GM19240 (cell line): ENCODE data around the gene NDRG4.

Experiments used
- DNase-seq: peaks from one replicate; pipeline ENCODE4 v3.0.0; 2011; ENCODE audit warnings: low spot score; ENCODE audit not compliant: insufficient read length

The NDRG4 gene

GRCh38 chr16:58508671-58509251 lies 8.8 kb downstream of the NDRG4 start:
- no peak for DNase-seq

GRCh38 chr16:58509256-58510096 lies 9.5 kb downstream of the NDRG4 start:
- no peak for DNase-seq

GRCh38 chr16:58510097-58510775 lies 10.3 kb downstream of the NDRG4 start:
- no peak for DNase-seq

- DNase-seq = no peak
Observed at GRCh38 chr16:58510776-58511628, 11.1 kb downstream of the NDRG4 start.

GRCh38 chr16:58511933-58512815 lies 12.2 kb downstream of the NDRG4 start:
- DNase-seq = peak; percentile 59

GRCh38 chr16:58513874-58514273 lies 13.9 kb downstream of the NDRG4 start:
- DNase-seq = no peak

GRCh38 chr16:58515125-58515870 lies 15.4 kb downstream of the NDRG4 start, which contains the start of gene SETD6:
Gene SETD6 (plus strand): TSS chr16:58515517. CDS start chr16:58515538, 21 bp downstream.
- peak; percentile 80 for DNase-seq

GRCh38 chr16:58515871-58516767 lies 16.2 kb downstream of the NDRG4 start:
- DNase-seq = peak; percentile 55

- no peak for DNase-seq
Observed at GRCh38 chr16:58516768-58517107, 16.8 kb downstream of the NDRG4 start.

- DNase-seq = peak; percentile 53
Observed at GRCh38 chr16:58518083-58518979, 18.4 kb downstream of the NDRG4 start.

- DNase-seq = no peak
Observed at GRCh38 chr16:58518980-58519368, 19.0 kb downstream of the NDRG4 start.

GRCh38 chr16:58519707-58520106 lies 19.8 kb downstream of the NDRG4 start:
- no peak for DNase-seq

GRCh38 chr16:58530179-58530578 lies 30.2 kb downstream of the NDRG4 start:
- DNase-seq = no peak

GRCh38 chr16:58532414-58532813 lies 32.5 kb downstream of the NDRG4 start:
- DNase-seq = no peak

- no peak for DNase-seq
Observed at GRCh38 chr16:58533751-58534470, 34.0 kb downstream of the NDRG4 start.

GRCh38 chr16:58535100-58535499 lies 35.2 kb downstream of the NDRG4 start:
- no peak for DNase-seq

- no peak for DNase-seq
Observed at GRCh38 chr16:58536278-58536677, 36.3 kb downstream of the NDRG4 start.
